MG63 (cell line): ENCODE results near the gene QPCT. TPM values are rescaled to one million over a fixed set of nuclear protein-coding genes. Genes with fewer than 3 reads are reported as not detected.

Experiments used
- DNase-seq: peaks from one replicate; pipeline ENCODE4 v3.0.0-alpha.2; 2020
- H3K27me3 ChIP-seq: fragments of 250-450 bp; sonication (Bioruptor Pico); 2 replicates; pipeline ENCODE4 v1.5.1; 2020; ENCODE audit warnings: mild to moderate bottlenecking, moderate library complexity
- H3K36me3 ChIP-seq: fragments of 250-450 bp; sonication (Bioruptor Pico); 2 replicates; pipeline ENCODE4 v1.5.1; 2020; ENCODE audit warnings: mild to moderate bottlenecking, moderate library complexity
- H3K4me3 ChIP-seq: fragments of 250-450 bp; sonication (Bioruptor Pico); 2 replicates; pipeline ENCODE4 v1.5.1; 2020; ENCODE audit warnings: mild to moderate bottlenecking, moderate library complexity
- H3K9me3 ChIP-seq: fragments of 250-450 bp; sonication (Bioruptor Pico); 2 replicates; pipeline ENCODE4 v1.5.1; 2020; ENCODE audit warnings: mild to moderate bottlenecking, moderate library complexity
- total RNA-seq: library from RNA; depleted of rRNA; stranded (reverse); fragments of >200 nt; shearing (Covaris generic); gene quantifications from 2 replicates; pipeline ENCODE4 v1.2.3, GENCODE V29; 2014; ENCODE audit warnings: low replicate concordance

QPCT gene
- total RNA-seq, 1 experiment from 2014 or later = 3.4 TPM

DNA sequence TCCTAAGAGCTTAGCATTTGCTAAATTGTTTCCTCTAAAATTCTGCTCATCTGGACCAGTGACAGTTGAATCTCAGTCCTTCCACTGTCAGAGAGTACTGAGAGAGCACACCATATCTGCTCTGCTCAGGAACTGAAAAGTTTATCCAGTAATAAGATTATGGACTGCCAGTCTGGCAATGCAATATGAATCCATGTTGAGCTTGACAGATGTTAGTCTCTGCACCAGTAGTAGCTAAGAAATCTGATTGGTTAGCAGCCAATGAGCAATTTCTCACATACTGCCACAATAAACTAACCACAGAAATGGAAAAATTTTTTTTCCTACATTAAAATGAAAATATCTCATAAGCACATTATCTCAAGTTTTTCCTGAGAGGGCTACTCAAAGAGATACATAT, 22.1 kb upstream of the QPCT start:
- H3K9me3 ChIP-seq = no peaks in the 10 kb centered on the region
- DNase-seq = no peak
- peak overlapping the region; percentile 73 for H3K4me3 ChIP-seq
- H3K27me3 ChIP-seq = no peaks in the 10 kb centered on the region
- H3K36me3 ChIP-seq = peaks cover 13% of the 10 kb centered on the region

- H3K9me3 ChIP-seq = no peaks in the 10 kb centered on the region
- no peak for DNase-seq
- no peaks in the 10 kb centered on the region for H3K27me3 ChIP-seq
- peaks cover 9% of the 10 kb centered on the region for H3K36me3 ChIP-seq
- peak overlapping the region; percentile 73 for H3K4me3 ChIP-seq
Observed at GRCh38 chr2:37323176-37323780, 21.2 kb upstream of the QPCT start.

DNA sequence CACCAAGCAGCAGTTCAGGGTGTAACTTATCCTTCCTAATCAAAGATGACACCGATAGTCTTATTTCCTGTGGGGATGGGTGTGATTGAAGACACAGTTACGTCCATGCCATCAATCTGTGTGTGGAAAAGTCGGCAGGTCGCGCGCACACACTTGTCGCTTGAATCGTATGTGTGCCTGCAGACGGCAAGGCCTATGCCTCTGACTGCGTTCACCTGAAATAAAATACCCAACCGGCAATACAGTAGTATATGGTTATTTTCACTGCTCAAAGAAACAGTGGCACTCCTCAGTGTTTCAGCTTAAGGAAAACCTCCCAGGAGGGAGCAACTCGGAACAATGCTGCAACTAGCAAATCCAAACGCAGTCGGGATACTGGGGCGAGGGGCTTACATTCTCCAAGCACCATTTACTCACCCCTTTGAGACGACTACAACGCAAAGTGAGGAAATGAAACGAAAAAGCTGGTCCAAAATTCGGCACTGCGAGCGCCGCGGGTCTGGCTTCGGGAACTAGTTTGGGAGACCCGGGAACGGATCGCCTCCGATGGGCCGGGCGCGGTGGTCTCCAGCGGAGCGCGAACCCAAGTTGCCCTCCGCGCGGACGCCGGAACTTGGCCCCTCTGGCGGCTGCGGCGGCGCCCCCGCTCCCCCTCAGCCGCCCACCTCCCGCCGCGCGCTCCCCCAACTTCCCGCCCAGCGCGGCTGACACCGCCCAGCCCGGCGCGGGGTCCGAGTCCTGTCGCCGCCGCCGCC, 20.5 kb upstream of the QPCT start:
- Histone ChIP-seq H3K9me3 (no peaks in the 10 kb centered on the region), H3K36me3 (peaks cover 7% of the 10 kb centered on the region), H3K27me3 (no peaks in the 10 kb centered on the region), H3K4me3 (peak overlapping the region; percentile 73)
- DNase-seq = peak; percentile 13

- no peaks in the 10 kb centered on the region for H3K27me3 ChIP-seq
- H3K9me3 ChIP-seq = no peaks in the 10 kb centered on the region
- H3K4me3 ChIP-seq = peak overlapping the region; percentile 73
- DNase-seq = no peak
- peaks cover 7% of the 10 kb centered on the region for H3K36me3 ChIP-seq
Observed at GRCh38 chr2:37324536-37324785, 20.0 kb upstream of the QPCT start.

DNA sequence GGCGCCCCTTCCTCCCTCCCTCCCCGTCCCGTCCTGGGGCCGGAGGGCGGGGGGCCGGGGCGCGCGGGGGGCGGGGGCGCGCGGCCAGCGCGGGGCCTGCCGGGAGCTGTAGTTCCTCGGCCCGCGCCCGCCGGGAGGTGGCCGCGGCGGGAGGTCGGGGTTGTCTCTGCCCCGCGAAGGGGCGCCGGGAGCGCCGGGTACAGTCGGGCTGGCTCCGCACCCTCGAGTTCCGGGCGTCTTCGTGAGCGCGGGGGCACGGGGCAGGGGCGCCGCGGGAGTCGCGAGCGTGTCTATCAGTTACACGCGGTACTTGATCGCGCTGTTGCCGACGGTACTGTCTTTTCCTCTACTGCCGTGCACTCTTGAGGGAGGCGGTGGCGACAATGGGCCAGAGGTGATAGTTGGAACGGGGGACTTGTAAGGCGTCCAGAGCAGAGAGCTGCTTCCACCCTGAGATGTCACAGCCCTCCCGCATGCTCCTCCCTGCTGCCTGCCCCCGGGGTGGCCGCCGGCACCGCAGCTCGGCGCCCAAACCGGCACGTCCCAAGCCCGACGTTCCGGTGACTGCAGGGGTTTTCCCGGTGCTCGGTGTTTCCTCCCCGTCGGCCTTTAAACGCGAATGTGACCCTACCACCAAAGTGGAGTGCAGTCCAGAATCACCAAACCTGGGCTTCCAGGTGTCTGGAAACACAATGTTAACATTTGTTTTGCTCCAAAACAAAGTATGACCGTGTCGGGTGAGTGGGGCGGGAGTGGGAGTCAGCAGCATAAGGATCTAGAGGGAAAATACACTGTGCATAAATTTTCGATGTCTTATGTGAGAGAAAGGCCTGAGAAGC, 19.4 kb upstream of the QPCT start, which contains the start of gene PRKD3:
TSS of gene PRKD3 (minus strand) at position 48 of the 839 bp plus-strand sequence. CDS start 8,309 bp downstream, outside the sequence.
- H3K36me3 ChIP-seq = peaks cover 7% of the 10 kb centered on the region
- H3K27me3 ChIP-seq = no peaks in the 10 kb centered on the region
- H3K4me3 ChIP-seq = peak within 1 kb of the TSS; percentile 73
- no peaks in the 10 kb centered on the region for H3K9me3 ChIP-seq
- peak; percentile 82 for DNase-seq

DNA sequence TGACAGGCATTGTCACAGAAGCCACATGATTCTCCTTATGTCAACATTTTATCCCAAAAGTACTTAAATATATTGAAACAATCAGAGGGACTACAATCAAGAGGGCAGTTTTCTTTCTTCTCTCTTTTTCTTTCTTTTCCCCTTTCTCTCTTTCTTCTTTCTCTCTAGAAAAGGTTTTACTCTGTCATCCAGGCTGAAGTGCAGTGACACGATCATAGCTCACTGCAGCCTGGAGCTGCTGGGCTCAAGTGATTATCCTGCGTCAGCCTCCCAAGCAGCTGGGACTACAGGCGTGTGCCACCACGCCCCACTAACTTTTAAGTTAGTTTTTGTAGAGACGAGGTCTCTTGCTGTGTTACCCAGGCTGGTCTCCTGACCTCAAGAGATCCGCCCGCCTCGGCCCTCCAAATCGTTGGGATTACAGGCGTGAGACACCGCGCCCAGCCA, 18.8 kb upstream of the QPCT start:
- Histone ChIP-seq H3K4me3 (peak overlapping the region; percentile 73), H3K36me3 (peaks cover 7% of the 10 kb centered on the region)
- peak; percentile 19 for DNase-seq

DNA sequence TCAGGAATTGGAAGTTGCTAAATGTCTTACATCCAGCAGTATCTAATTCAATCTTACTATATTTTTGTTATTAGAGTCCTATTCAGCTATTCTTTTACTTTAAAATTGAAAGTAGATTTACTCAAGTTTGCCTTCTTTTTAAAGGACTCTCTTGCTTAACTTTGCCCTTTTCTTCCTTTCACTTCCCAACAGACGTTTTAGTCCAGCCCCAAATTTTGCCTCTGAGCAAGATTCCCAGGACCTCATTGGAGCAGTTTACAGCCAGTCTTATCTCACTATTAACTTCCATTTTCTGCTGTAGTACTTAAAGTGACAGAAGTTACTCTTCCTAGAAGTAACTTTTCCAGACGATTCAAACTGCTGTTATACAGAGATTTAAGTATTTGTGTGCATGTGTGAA, 18.1 kb upstream of the QPCT start:
- Histone ChIP-seq H3K9me3 (no peaks in the 10 kb centered on the region), H3K4me3 (peak overlapping the region; percentile 73), H3K27me3 (no peaks in the 10 kb centered on the region), H3K36me3 (peaks cover 3% of the 10 kb centered on the region; the same call in 1 of the 2 replicates)
- peak; percentile 64 for DNase-seq

More for the DNA sequence above, 18.8 kb upstream of the QPCT start:
- H3K9me3 ChIP-seq = no peaks in the 10 kb centered on the region
- H3K27me3 ChIP-seq = no peaks in the 10 kb centered on the region

DNA sequence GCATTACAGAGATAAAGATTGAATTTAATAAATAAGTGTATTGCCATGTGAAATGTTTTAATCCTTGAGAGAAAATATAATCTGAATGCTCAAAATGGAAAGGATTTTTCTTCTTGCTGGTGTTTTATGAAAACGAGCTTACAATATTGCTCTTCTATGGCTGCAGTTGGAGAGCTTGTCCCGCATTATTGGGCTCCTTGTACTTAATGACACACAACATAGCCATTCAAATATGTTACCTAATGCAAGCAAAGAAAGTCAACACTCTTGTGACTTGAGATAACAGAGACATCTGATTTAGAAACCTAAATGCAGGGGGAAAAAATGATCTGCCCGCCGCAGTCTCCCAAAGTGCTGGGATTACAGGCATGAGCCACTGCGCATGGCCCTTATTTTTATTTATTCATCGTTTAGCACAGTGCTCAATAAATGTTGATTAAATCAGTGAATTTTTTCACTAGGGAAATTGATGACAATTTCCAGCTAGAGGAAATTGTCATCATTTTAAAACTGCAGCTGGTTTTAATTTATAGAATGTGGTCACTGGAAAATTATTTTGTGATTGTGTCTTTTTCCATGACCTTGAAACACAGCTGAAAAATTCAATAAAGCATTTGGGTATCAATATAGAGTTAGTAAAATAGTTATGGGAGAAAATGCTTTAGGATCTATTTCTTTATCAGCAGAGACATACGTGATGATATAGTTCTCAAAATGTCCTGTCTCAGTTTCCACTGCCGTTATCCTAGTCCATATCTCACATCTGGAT, 17.4 kb upstream of the QPCT start:
- peak overlapping the region; percentile 73 for H3K4me3 ChIP-seq
- DNase-seq = no peak
- no peaks in the 10 kb centered on the region for H3K27me3 ChIP-seq
- H3K9me3 ChIP-seq = no peaks in the 10 kb centered on the region
- no peaks in the 10 kb centered on the region for H3K36me3 ChIP-seq

DNA sequence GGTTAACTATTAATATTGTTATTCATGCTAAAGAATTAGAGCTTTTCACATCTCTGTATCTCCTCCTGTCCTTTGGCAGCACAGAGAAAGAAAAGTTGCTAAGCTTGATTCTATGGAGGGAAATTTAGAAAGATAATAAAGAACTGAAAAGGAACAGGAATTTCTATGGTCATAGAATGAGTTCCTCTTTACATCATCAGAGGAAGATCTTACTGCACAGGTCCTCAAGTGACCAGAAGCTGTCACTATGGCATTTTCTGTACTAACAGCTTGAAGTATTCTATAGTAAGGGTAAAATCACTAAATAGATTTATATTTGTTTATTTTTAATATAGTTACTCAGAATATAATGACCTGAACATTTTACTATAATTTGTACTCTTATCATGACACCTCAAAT, 13.7 kb upstream of the QPCT start:
- Histone ChIP-seq H3K36me3 (no peaks in the 10 kb centered on the region), H3K9me3 (no peaks in the 10 kb centered on the region), H3K27me3 (no peaks in the 10 kb centered on the region), H3K4me3 (no peak overlapping the region)
- no peak for DNase-seq

GRCh38 chr2:37332560-37332959, 11.9 kb upstream of the QPCT start:
- no peaks in the 10 kb centered on the region for H3K36me3 ChIP-seq
- no peak overlapping the region for H3K4me3 ChIP-seq
- H3K9me3 ChIP-seq = no peaks in the 10 kb centered on the region
- no peaks in the 10 kb centered on the region for H3K27me3 ChIP-seq
- no peak for DNase-seq

DNA sequence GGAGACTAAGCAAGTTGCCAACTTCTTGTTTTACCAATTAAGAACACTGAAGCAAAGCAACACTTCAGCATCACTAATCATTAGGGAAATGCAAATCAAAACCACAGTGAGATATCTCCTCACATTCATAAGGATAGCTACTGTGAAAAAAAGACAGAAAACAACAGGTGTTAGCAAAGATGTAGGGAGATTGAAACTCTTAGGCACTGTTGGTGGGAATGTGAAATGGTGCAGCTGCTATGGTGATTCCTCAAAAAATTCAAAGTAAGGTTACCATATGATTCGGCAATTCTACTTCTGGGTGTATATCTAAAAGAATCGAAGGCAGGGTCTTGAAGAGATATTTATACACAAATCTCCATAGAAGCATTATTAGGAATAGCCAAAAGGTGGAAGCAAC, 11.2 kb upstream of the QPCT start:
- H3K27me3 ChIP-seq = no peaks in the 10 kb centered on the region
- H3K36me3 ChIP-seq = no peaks in the 10 kb centered on the region
- DNase-seq = no peak
- no peaks in the 10 kb centered on the region for H3K9me3 ChIP-seq
- H3K4me3 ChIP-seq = no peak overlapping the region

- Histone ChIP-seq H3K36me3 (no peaks in the 10 kb centered on the region), H3K4me3 (no peak overlapping the region), H3K9me3 (no peaks in the 10 kb centered on the region), H3K27me3 (no peaks in the 10 kb centered on the region)
- DNase-seq = no peak
Observed at GRCh38 chr2:37335604-37336003, 8.8 kb upstream of the QPCT start.

DNA sequence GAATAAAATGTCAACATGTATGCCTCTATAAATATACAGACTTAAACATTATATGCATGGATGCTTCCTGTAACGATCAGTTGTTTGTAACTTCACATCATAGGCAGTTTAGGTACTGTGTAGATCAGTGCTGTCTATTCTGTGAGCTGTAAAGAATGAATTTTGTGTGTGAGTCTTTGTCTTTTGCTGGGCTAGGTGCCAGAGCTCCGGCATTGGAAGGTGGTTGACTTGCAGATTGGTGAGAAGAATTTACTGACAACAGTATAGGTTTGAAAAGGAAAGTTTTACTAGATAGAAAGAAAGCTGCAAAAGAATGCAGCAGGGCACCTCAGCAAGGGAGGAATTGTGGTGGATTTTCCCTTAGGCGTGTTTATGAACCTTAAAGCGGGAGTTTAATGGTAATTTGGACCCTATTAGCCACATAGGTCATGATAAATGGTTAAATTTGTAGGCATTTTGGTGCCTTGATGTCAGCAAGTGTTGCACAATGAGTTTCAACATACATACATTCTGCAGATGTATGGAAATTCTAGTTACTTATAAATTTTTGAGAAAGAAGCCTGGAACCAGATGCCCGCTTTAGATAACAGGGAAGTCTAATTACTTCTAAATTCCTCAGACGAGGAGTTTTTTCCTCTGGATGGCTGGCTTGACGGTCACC, 6.7 kb upstream of the QPCT start:
- H3K9me3 ChIP-seq = no peaks in the 10 kb centered on the region
- no peaks in the 10 kb centered on the region for H3K36me3 ChIP-seq
- H3K4me3 ChIP-seq = no peak overlapping the region
- H3K27me3 ChIP-seq = no peaks in the 10 kb centered on the region
- DNase-seq = no peak

DNA sequence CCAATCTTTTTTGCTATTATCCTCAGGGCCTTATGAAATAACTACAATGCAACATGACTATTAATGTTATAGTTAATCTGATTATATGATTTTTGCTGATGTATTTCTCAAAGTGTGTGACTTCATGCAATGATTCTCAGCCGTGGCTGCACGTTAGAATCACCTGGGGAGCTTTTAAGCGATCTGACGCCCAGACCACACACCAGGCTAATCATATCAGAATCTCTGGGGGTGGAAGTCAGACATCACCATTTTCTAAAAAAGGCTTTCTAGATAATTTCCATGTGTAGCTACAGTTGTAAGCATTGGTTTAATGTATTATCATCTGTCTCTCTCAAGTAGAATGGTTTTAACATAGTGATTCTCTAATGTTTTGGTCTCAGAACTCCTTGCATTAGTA, 5.5 kb upstream of the QPCT start:
- H3K4me3 ChIP-seq = no peak overlapping the region
- no peaks in the 10 kb centered on the region for H3K36me3 ChIP-seq
- DNase-seq = no peak
- H3K9me3 ChIP-seq = no peaks in the 10 kb centered on the region
- H3K27me3 ChIP-seq = no peaks in the 10 kb centered on the region

- Histone ChIP-seq H3K9me3 (no peaks in the 10 kb centered on the region), H3K27me3 (no peaks in the 10 kb centered on the region), H3K36me3 (no peaks in the 10 kb centered on the region), H3K4me3 (no peak overlapping the region)
- DNase-seq = no peak
Observed at GRCh38 chr2:37340637-37341036, 3.8 kb upstream of the QPCT start.

DNA sequence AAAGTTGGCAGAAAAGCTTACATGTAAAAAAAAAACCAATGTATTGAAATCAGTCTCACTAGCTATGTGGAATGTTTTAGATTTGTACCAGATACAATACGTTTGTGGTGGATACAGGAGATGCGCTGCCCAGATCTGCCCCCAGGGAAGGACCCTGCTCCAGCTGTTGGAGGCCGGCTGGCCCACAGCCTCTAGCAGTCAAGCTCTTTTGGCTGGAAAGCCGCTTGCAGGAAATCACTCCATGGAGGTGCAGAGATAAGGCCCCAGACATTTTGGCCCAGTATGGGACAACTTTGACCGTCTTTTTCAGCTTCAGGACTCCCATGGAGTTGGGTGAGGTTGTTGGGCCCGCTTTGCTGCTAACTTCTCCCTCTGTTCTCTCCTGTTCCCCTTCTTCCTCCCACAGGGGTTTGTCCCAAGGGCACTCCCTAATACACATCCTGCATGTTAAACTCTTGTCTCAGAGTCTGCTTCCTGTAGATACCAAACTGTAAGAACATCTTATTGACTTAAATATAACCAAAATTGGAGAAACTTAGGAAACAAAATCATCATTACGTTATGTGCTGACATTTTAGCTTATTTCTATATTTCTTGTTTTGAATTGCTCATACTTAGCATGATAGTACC, 1.7 kb upstream of the QPCT start:
- no peaks in the 10 kb centered on the region for H3K9me3 ChIP-seq
- DNase-seq = no peak
- H3K4me3 ChIP-seq = no peak overlapping the region
- no peaks in the 10 kb centered on the region for H3K27me3 ChIP-seq
- no peaks in the 10 kb centered on the region for H3K36me3 ChIP-seq
